HFFc6 (cell line): ENCODE measurements around the gene APMAP. TPM values are rescaled to one million over a fixed set of nuclear protein-coding genes. Genes with fewer than 3 reads are reported as not detected.

ENCODE experiments used
- DNase-seq: peaks from one replicate; pipeline ENCODE4 v3.0.0-alpha.2; 2018
- H3K27ac Mint-ChIP-seq: 2 replicates; pipeline ENCODE4 v1.8.0; 2020; ENCODE audit warnings: mild to moderate bottlenecking, mixed read lengths
- H3K27me3 Mint-ChIP-seq: 2 replicates; pipeline ENCODE4 v1.8.0; 2021; ENCODE audit warnings: mild to moderate bottlenecking, moderate library complexity, mixed read lengths; ENCODE audit not compliant: insufficient read depth
- H3K36me3 Mint-ChIP-seq: 2 replicates; pipeline ENCODE4 v1.8.0; 2021; ENCODE audit warnings: low read depth, mixed read lengths
- H3K4me1 Mint-ChIP-seq: 2 replicates; pipeline ENCODE4 v1.8.0; 2020; ENCODE audit warnings: low read depth, mixed read lengths
- H3K4me3 Mint-ChIP-seq: 2 replicates; pipeline ENCODE4 v1.8.0; 2020; ENCODE audit warnings: mild to moderate bottlenecking, moderate library complexity, mixed read lengths
- H3K9me3 Mint-ChIP-seq: 2 replicates; pipeline ENCODE4 v1.8.0; 2020; ENCODE audit warnings: mild to moderate bottlenecking, mixed read lengths
- total RNA-seq, 6 experiments: library from RNA; stranded (reverse); fragmentation: NEBNext Ultra II Directional; extraction: Animal tissue kit (Norgen Biotek cat#: 25700); gene quantifications; 2 replicates in 1 of 6; 3 replicates in 5 of 6; pipeline ENCODE4 v1.2.3, GENCODE V29; 2021
- TF ChIP-seq, protein P1 (sequence below): fragments of 200-600 bp; sonication (generic); IDR thresholded peaks from 2 replicates; pipeline ENCODE4 v1.5.0; 2021; ENCODE audit warnings: antibody characterized with exemption, mild to moderate bottlenecking

APMAP gene
- total RNA-seq, 6 experiments from 2014 or later: 119 to 137 (median 129) TPM

- H3K9me3 Mint-ChIP-seq: peaks cover 6% of the 10 kb centered on the region
- no peaks in the 10 kb centered on the region for H3K27me3 Mint-ChIP-seq
- H3K4me3 Mint-ChIP-seq: no peak overlapping the region
- DNase-seq: no peak
- TF ChIP-seq, protein P1, sequence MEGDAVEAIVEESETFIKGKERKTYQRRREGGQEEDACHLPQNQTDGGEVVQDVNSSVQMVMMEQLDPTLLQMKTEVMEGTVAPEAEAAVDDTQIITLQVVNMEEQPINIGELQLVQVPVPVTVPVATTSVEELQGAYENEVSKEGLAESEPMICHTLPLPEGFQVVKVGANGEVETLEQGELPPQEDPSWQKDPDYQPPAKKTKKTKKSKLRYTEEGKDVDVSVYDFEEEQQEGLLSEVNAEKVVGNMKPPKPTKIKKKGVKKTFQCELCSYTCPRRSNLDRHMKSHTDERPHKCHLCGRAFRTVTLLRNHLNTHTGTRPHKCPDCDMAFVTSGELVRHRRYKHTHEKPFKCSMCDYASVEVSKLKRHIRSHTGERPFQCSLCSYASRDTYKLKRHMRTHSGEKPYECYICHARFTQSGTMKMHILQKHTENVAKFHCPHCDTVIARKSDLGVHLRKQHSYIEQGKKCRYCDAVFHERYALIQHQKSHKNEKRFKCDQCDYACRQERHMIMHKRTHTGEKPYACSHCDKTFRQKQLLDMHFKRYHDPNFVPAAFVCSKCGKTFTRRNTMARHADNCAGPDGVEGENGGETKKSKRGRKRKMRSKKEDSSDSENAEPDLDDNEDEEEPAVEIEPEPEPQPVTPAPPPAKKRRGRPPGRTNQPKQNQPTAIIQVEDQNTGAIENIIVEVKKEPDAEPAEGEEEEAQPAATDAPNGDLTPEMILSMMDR: no peak
- H3K4me1 Mint-ChIP-seq: peaks cover 6% of the 10 kb centered on the region
- peaks cover 47% of the 10 kb centered on the region for H3K36me3 Mint-ChIP-seq
- H3K27ac Mint-ChIP-seq: no peak overlapping the region
These were observed 21.0 kb downstream of the APMAP start for GRCh38 chr20:24971376-24972101.

- no peak overlapping the region for H3K27ac Mint-ChIP-seq
- TF ChIP-seq, protein P1: no peak
- no peaks in the 10 kb centered on the region for H3K27me3 Mint-ChIP-seq
- DNase-seq: no peak
- peaks cover 41% of the 10 kb centered on the region for H3K36me3 Mint-ChIP-seq
- H3K4me1 Mint-ChIP-seq: peaks cover 6% of the 10 kb centered on the region
- no peaks in the 10 kb centered on the region for H3K9me3 Mint-ChIP-seq
- no peak overlapping the region for H3K4me3 Mint-ChIP-seq
These were observed 21.8 kb downstream of the APMAP start for GRCh38 chr20:24970754-24971153.

- H3K4me3 Mint-ChIP-seq: no peak overlapping the region
- no peak overlapping the region for H3K27ac Mint-ChIP-seq
- no peaks in the 10 kb centered on the region for H3K27me3 Mint-ChIP-seq
- no peaks in the 10 kb centered on the region for H3K4me1 Mint-ChIP-seq
- DNase-seq: no peak
- H3K36me3 Mint-ChIP-seq: peaks cover 39% of the 10 kb centered on the region
- H3K9me3 Mint-ChIP-seq: no peaks in the 10 kb centered on the region
- TF ChIP-seq, protein P1: no peak
These were observed 22.5 kb downstream of the APMAP start for GRCh38 chr20:24970030-24970553.

DNA sequence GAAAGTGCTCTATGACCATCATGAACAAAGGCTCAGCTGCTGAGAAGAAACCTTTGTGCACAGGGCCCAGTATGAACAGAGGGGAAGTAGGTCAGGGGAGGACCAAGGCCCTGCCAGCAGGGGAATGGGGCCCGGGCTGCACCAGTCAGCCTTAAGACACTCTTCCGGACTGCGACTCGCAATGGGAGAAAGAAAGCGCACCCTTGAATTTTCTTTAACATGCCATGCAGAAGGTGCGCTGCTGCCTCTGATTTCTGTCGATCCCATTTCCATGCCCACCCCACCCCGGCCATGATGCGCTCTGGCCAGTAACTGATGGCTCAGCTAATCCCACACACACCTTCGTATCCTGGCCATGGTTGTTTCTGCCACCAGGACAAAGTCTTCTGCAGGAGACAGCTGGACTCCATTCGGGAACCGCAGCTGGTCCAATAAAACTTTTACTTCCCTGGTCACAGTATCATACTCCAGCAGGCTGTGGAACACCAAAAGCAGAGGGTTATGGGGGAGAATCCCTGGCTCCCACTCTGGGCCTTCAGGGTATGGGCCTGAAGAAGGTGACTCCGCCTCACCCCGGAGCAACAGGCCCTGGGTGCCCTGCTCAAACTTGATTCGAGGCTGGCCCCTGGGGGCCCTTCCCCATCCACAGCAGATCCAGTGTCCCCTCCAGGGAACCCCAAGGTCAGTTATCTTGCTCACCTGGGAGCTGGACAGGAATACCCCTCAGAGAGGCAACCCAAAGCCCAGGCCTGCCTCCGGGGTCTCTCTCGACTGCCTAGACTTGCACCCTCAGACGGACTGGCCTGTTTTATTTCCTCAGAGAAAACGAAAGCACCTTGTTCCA lies 23.1 kb downstream of the APMAP start:
- TF ChIP-seq, protein P1: no peak
- no peak for DNase-seq
- Mint-ChIP-seq H3K27ac (no peak overlapping the region), H3K4me3 (no peak overlapping the region), H3K36me3 (peaks cover 35% of the 10 kb centered on the region), H3K4me1 (no peaks in the 10 kb centered on the region), H3K9me3 (no peaks in the 10 kb centered on the region), H3K27me3 (no peaks in the 10 kb centered on the region; the same call in 1 of the 2 replicates)

DNA sequence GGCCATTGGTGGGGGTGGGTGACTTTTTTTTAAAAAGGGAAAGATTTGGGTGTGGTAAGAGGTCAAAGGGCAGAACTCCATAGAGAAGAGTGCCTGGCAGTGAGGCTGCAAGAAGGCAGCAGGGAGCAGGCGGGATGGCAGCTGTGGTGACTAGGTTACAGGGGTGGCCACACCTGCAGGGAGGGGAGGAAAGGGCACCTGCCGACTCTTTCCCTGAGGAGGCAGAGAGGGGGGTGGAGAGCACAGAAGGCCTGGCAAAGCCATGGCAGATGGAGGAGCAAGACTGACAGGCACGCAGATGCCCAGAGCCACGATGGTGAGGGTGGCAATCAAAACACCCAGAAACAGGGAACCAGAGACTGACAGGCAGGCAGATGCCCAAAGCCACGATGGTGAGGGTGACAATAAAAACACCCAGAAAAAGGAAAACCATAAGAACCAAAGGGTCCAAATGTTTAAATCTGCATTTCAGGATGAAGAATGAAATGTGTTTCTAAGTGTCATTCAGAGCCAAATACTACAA lies 24.2 kb downstream of the APMAP start:
- H3K27me3 Mint-ChIP-seq: no peaks in the 10 kb centered on the region; the same call in 1 of the 2 replicates
- TF ChIP-seq, protein P1: no peak
- DNase-seq: no peak
- peaks cover 26% of the 10 kb centered on the region for H3K36me3 Mint-ChIP-seq
- no peak overlapping the region for H3K27ac Mint-ChIP-seq
- no peaks in the 10 kb centered on the region for H3K4me1 Mint-ChIP-seq
- no peak overlapping the region for H3K4me3 Mint-ChIP-seq
- H3K9me3 Mint-ChIP-seq: no peaks in the 10 kb centered on the region
